ENCODE measurements around the gene PHOX2A.

The PHOX2A gene

DNA sequence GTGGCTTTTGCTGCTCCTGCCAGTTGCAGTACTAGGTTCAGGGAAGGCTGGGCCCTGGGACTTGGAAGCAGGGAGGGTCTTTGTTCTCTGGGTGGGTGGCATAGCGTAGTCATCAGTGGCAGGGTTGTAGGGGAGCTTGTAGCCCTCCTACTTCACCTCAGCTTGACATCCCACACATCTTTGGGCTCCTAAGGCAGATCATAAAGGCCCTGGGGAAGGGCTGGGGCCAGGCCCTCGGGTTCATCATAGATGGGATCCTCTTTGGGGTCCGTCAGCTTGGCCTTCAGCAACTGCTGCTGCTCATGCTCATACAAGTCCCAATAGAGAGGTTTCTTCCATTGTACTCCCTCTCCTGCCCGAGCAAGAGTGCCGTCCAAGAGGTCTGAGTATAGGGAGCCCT lies 6.0 kb upstream of the PHOX2A start:
- no peak for DNase-seq (ENCODE audit: low read depth)

DNA sequence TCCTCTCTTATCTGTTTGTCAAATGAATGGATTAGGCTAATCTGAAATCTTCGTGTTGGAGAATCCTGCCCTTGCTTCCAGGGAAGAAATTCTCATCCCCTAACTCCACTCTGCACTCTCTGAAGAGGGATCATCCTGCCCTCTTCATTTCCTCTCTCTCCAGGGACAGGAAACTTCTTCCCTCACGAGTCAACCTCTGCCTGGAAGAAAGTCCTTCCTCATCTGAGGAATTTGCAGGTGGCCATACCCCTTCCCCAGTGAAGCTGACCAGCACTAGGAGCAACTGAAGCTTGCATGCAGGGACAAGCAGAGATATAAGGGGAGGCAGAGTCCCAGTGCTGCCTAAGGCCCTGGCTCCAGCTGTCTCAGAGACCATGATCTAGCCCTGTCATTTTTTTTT lies 3.6 kb upstream of the PHOX2A start:
- DNase-seq (ENCODE audit: low read depth): no peak

DNA sequence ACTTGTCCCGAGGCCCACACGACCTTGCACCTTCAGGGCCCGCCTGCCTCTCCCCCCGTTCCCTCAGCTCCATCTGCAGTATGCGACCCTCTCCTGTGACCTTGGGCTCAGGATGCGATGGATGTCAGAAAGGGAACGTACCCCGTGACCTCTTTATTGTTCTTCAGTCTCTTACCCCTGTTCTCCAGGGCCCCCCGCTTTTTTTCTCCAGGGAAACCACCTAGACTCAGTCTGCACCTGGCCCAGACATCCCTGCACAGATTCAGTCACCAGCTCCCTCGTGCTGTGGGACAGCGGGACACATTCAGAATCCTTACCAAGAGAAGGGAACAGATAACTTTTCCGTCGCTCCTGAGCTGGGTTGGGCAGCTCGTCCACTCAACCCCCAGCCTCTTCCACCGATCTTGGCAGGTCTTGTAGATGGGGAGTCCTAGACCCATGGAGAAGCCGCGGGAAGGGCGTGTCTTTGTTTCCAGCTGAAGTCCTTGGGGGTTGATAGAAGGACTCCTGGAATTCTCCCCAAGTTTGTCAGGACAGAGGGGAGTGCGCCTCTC lies 1.4 kb upstream of the PHOX2A start:
- DNase-seq (ENCODE audit: low read depth): no peak

DNA sequence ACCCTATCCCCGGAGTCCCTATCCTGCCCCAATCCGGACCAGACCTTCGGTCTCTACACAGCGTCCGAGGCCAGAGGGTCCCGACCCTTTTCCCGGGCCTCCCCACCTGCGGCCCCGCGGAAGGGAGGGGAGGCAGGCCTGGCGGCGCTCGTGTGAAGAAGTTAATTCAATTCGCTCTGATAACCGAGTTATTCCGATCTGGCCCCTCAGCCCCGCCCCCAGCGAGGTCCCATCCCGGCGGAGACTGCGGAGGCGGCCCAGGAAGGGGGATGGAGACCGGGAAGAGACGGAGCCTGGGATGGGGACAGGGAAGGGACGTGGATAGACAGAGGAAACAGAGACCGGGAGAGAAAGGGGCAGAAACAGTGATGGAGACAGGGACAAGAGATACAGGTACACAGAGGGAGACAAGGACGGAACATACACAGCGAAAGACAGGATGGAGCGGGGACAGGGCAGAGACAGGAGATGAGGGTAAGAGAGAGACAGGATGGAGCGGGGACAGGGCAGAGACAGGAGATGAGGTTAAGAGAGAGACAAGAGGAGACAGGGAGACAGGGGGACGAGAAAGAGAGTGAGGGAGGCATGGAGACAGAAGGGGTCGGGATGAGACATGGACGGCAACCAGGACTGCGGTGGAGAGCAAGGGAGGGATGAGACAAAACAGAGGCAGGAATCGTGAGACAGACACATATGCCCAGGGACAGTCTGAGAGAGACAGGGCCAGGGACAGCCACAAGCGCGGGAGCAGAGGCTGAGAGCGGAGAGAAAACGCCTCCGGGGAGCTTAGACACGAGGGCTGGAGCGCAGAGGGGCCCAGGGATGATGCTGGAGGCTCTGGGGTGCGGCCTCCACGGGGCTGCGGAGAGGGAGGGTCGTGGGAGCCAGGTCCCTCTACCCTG lies 636 bp upstream of the PHOX2A start:
- DNase-seq (ENCODE audit: low read depth): no peak

DNA sequence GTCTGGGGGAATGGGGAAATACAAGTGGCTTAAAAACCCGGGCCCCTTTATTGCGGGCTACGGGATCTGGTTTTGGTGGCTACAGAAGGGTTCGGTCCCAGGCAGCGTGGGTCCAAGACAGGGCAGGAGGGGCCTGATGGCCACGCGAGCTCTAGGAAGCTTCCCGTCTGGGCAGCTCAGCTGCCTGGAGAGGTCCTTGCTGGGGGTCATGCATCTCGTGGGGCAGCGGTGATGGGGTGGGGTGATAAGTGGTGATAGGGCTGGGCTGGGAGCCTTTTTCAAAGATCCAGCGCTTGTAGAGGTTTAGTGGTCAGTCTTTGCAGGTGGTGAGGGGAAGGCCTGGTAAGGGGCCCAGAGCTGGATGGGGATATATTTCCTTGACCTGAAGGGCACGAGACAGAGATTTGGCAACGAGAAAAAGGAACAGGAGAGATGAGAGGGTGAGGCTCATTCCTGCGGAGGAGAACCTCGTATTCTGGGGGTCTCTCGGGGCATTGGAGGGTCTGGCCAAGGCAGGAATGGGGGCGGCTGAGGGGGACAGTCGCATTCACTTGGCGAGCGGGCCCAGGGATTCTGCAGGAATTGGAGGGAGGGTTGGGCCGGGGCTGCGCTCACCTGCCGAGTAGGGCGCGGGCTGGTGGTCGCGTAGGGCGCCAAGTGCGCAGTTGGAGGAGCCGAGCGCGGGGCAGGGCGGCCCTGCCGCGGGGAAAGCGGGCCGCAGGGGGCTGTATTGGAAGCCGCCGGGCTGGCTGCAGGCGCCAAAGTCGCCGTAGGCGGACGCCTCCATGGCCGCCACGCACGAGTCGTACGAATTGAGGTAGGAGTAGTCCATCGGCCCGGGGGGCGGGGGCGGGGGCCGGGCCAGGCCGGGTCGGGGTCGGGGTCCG lies 560 bp downstream of the PHOX2A start:
- no peak for DNase-seq (ENCODE audit: low read depth)

DNA sequence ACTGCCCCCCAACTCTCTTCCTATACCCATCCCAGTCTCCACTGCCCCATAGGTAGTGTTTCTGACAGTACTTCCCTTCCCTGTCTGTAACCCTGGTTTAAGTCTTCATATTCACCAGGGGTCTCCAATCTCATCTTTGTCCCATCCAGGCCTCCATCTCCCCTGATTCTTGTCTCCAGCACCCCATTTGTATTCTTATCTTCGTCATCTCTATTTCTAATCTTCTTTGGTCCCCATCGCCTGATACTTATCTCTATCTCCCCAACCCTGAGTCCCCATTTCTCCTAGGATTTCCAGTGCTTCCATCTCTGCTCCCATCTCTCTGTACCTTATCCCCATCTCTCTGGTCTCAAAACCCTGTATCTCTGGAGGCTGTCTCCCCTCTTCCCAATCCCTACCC lies 1.8 kb downstream of the PHOX2A start:
- DNase-seq (ENCODE audit: low read depth): no peak

DNA sequence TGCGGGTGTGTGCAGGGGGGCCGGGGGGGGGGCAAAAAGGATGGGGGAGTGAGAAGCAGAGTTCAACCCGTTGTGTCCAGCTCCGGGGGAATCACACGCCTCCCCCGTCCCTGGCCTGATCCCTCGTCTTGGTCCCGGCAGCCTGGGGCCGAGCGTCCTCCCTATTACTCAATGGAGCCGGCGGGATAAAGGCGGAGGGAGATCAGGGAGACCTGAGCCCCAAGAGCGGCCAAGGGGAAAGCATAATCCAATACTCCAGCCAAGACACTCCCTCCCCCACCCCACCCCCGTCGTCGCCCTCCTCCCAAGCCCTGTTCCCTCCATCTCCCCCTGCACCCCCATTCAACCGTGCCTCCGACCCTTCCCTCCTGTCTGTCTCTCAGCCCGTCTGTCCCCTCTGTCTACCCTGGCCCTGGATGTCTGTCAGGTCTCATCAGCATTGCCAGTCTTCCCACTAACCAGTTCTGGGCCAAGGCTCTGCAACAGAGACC lies 2.6 kb downstream of the PHOX2A start:
- DNase-seq (ENCODE audit: low read depth): no peak

DNA sequence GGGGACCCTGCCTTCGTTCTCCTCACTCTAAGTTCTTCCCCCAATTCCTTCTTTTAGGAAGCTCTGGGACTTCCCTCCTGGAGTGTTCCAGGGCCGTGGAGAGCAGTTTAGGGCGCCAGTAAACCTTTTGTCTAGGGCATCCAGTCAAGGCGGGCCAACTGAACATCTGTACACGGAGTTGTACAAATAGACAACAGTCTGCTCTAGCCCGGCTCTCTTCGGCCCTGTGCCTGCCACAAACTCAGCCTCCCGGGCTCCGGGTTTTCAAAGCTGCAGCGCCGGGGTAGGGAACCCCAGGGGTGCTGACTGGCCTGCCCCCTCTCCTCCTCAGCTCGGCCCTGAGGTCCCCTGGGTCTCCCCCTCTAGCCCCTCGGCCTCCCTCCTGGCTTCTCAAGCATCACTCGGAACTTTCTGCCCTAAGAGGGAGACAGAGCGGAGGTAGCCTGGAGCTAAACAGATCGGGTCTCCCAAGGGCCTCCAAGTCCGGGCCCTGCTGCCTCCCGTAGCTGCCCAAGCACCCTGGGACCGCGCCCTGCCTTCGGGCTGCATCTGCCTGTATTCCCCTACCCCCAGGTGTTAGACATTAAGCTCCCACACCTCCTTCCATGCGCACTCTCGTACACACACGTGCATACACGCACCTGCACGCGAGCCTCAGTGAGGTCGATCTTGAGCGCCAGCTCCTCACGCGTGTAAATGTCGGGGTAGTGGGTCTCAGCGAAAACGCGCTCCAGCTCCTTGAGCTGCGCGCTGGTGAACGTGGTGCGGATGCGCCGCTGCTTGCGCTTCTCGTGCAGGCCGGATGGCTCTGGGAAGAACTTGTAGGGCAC lies 3.3 kb downstream of the PHOX2A start:
- DNase-seq (ENCODE audit: low read depth): no peak

DNA sequence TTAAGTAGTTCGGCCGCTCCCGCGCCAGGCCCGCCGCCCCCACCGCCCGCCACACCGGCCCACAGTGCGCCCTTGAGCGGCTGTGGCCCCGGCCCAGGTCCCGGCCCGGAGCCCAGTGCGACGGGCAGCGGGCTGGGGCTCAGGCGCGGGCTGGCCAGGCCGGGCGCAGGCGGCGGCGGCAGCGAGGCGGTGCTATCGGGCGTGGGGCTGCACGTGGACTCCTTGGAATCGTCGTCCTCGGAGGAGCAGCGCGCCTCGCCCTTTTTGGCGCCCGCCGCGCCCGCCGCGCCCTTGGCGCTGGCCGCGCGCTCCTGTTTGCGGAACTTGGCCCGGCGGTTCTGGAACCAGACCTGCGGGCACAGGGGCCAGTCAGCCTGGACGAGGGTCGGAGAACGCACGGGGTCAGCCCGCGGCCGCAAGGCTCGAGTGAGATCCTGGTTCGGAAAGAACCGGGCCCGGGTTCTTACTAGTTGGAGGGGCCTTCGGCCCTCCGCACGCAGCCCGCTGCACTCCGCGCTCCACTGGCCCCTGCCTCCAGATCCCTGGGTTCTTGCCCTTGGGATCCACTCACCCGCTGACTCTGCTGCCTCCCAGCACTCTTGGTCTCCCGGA lies 4.0 kb downstream of the PHOX2A start:
- DNase-seq (ENCODE audit: low read depth): no peak

DNA sequence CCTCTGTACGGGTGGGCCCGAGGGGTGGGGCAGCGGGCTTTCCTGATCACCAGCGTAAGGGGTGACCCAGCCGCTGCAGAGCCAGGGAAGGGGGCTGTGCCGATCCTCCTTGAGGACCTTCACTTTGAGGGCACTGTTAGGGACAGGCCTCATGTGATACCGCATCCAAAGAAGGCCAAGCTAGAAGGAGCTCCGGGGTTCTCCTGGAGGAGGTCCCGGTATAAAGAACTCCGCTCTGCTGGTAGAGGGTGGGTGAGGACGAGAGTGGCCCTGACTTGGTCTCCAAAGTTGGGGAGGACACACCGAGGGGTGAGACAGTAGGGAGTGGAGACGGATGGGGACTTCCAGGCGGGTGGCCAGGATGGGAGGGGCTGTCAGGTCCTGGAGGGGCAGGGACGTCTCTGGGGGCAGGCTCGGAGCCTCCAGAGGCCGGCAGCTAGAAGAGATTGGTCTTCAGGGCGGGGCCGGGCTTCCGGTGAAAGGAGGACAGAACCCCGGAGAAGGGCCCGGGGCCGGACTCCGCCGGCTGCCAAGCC lies 4.6 kb downstream of the PHOX2A start:
- DNase-seq (ENCODE audit: low read depth): no peak

DNA sequence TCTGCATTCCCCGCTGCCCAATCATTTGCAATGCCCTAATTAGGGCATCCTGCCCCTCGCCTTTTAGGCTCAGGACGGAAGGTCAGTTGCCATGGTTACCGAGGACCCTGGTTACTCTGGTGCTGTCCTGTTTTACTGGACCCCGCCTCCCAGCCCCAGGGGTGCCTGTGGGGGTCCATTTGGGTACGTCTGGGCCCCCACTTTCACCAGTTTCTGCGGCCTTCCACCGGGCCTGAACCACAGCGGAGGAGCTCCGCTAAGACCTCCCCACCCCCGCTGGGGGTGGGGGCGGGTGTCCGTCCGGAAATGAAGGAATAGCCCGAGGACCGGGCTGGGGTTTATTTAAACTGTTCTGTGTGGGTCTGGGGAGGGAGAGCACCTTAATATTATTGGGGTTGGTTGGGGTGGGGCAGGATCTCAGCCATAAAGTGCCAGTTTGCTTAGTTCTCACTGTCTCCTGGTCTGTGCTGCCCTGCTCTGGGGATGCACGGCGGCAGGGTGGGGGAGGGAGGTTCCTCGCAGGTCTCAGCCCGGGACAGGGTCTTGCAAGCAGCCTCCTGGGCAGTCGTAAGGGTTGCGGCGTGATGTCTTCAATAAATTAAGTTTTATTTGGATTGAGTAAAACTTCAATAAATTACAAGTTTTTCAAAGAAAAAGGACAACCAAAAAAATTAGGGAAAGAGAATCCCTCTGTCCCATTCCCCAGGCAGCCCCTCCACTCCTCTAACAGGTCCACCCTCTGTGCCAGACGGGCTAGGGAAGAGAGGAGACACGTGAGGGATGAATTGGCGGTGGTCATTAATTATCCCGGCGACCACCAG lies 5.3 kb downstream of the PHOX2A start:
- DNase-seq (ENCODE audit: low read depth): no peak

DNA sequence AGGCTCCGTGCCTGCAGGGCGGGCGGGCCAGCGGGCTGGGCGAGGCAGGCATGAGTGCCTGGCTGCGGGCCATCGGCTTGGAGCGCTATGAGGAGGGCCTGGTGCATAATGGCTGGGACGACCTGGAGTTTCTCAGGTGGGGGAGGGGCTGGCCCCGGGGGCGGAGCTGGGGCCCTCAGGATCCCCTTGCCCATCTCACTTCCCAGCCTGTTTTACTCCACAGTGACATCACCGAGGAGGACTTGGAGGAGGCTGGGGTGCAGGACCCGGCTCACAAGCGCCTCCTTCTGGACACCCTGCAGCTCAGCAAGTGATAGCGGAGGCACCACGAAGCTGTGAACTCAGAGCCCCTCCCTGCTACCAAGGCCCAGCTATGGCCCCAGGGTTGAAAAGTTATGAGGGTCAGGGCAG lies 5.9 kb downstream of the PHOX2A start:
- no peak for DNase-seq (ENCODE audit: low read depth)

DNA sequence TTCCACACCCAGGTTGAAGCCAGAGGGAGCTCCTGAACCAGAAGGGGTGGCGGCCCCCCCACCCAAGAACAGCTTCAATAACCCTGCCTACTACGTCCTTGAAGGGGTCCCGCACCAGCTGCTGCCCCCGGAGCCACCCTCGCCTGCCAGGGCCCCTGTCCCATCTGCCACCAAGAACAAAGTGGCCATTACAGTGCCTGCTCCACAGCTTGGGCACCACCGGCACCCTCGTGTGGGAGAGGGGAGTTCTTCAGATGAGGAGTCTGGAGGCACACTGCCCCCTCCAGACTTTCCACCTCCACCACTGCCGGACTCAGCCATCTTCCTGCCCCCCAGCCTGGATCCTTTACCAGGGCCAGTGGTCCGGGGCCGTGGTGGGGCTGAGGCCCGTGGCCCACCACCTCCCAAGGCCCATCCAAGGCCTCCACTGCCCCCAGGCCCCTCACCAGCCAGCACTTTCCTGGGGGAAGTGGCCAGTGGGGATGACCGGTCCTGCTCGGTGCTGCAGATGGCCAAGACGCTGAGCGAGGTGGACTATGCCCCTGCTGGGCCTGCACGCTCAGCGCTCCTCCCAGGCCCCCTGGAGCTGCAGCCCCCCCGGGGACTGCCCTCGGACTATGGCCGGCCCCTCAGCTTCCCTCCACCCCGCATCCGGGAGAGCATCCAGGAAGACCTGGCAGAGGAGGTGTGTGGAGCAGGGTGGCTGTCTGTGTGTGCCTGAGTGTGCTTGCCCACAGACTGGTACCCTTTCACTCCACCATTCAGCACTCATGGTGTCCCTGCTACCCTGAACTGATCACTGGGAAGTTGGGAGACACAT lies 6.7 kb downstream of the PHOX2A start:
- no peak for DNase-seq (ENCODE audit: low read depth)

DNA sequence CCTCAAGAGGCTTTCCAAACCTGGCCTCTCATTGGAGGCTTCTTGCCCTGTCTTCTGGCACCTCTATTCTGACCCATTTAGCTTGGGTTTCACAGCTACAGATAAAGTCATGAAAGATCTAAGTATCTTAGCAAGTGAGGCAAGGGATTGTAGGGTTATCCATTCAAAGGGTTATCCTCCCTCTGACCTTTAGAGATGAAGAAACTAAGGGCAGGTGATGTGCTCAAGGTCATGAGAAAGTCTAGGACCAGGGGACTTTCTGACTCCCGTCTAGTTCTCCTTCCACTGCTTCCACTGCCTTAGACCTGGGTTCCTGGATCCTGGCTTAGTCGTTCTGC lies 7.2 kb downstream of the PHOX2A start:
- DNase-seq (ENCODE audit: low read depth): no peak

DNA sequence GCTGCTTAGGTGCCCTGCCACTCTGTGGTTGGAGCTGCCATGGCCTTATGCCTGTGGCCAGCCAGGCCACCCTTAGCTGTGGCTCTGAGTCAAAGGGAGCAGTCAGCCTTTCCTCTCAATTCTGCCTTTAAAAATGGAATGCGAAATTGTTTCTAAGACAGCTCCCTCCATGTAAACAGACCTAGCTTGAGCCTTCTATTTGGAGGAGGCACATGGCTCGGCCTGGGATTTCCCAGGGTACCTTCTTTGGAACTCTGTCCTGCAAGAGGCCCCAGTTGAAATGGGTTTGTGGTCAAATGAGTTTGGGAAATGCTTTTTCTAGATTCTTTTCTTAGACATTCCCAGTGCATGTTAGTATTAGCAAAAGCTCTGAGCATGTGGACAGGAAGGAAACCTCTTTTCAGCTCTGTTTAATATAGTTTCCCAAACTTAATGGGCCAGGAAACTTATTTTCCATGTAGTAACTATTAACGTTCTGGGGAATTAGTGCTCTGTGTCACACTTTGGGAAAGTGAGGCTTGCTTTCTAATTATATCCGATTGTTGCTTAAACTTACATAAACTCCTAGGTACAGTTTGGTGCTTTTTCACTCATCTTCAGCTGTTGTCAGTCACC lies 7.8 kb downstream of the PHOX2A start:
- no peak for DNase-seq (ENCODE audit: low read depth)

DNA sequence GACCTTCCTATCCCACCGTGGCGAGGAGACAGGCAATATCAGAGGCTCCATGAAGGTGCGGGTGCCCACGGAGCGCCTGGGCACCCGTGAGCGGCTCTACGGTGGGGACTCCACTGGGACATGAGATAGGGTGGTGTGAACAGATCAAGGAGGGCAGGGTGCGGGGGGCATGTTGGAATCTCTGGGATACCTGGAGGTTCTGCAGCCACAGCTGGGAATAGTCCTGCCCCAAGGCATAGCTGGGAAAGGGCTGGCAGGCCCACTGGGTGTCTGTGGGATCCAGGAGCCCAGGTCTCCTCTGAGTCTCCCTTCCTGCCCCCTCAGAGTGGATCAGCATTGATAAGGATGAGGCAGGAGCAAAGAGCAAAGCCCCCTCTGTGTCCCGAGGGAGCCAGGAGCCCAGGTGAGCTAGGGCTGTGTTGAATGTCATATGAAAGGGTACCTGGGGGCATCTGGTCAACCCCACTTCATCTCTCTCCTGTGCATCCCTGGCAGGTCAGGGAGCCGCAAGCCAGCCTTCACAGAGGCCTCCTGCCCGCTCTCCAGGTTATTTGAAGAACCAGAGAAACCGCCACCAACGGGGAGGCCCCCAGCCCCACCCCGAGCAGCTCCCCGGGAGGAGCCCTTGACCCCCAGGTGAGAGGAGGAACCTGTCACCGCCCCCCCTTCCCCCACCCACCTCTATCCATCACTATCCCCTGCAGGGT lies 8.5 kb downstream of the PHOX2A start:
- DNase-seq (ENCODE audit: low read depth): no peak

DNA sequence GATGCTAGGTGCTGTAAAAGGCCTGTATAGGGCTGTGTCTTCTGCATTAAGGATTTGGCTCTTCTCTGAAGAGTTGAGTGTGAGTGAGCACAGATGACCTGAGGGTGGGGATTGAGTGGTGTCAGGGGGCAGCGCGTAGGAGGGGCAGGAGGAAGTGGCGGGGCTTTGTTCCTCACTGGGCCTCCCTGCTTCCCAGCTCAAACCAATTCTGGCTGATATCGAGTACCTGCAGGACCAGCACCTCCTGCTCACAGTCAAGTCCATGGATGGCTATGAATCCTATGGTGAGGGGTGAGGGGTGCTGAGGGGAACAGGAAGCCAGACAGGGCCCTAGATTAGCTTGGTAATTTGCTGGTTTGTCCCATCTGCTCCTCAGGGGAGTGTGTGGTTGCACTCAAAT lies 9.1 kb downstream of the PHOX2A start:
- DNase-seq (ENCODE audit: low read depth): no peak

DNA sequence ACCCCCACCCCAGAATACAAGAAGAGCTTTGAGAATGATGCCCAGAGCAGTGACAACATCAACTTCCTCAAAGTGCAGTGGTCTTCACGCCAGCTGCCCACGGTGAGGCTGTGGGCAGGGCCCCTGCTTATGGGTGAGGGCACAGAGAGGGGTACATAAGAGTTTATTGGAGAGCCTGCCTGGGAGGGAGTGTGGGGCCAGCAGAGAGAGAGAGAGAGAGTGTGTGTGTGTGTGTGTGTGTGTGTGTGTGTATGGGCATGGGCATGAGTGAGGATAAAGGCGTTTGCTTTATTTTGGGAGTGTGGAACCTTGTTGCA lies 9.5 kb downstream of the PHOX2A start:
- no peak for DNase-seq (ENCODE audit: low read depth)

All from stimulated activated CD8-positive, alpha-beta memory T cell treated with anti-CD3 and anti-CD28 coated beads, Interleukin-15, amount 100 ng/mL, for 24 hours (primary cell).